ENCODE results near the gene NUDT15. TPM values are rescaled to one million over a fixed set of nuclear protein-coding genes. Genes with fewer than 3 reads are reported as not detected.

Gene NUDT15
- polyA plus RNA-seq, 3 donors: 5.1 to 13.3 (median 12.6) TPM

DNA sequence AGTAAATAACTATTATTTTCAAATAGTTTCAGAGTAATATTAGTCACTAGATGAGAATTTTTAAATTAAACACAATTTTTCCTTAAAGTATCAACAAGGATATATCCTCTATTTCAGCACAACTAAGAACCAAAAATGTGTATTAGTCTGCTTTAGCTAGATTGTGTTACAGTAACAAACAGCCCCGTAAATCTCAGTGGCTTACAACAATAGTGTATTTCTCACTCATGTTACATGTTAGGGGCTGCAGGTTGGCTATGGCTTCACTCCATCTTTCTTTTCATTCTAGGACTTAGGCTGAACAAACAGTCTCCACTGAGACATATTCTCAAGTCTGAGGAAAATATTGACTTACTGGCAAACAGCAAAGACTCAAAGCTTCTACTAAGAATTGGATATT lies 24.9 kb upstream of the NUDT15 start:
- H3K79me2 ChIP-seq (ENCODE audit: insufficient read depth, low read length): no peaks in the 10 kb centered on the region
- no peak overlapping the region for H3K4me2 ChIP-seq (replicated peaks; ENCODE audit: extremely low read depth, low read length, poor library complexity, severe bottlenecking)
- Mint-ChIP-seq H3K36me3 (peaks cover 22 to 28% of the 10 kb centered on the region in 2 donors), H3K4me1 (peaks cover 10% of the 10 kb centered on the region), H3K4me3 (no peak overlapping the region), H3K9me3 (peaks cover 2 to 17% (median 12%) of the 10 kb centered on the region in 7 donors), H3K27ac (no peak overlapping the region), H3K27me3 (ENCODE audit: low read depth in 3 of 3) (no peaks in the 10 kb centered on the region)
- WGBS (ENCODE audit: insufficient coverage): no CpG with 5 or more reads among the region's 1 CpG
- peaks cover 0 to 5% of the 10 kb centered on the region in 2 donors for H3K9me3 ChIP-seq (replicated peaks in 1 of 2; ENCODE audit: control insufficient read depth in 1 of 2, insufficient read depth in 1 of 2, low read length in 2 of 2)
- no peak overlapping the region for H2AFZ ChIP-seq (ENCODE audit: insufficient read depth, low read depth, low read length, poor library complexity, severe bottlenecking)
- intact Hi-C loops (cut with micrococcal nuclease): no loop called here
- TF ChIP-seq, protein P1, sequence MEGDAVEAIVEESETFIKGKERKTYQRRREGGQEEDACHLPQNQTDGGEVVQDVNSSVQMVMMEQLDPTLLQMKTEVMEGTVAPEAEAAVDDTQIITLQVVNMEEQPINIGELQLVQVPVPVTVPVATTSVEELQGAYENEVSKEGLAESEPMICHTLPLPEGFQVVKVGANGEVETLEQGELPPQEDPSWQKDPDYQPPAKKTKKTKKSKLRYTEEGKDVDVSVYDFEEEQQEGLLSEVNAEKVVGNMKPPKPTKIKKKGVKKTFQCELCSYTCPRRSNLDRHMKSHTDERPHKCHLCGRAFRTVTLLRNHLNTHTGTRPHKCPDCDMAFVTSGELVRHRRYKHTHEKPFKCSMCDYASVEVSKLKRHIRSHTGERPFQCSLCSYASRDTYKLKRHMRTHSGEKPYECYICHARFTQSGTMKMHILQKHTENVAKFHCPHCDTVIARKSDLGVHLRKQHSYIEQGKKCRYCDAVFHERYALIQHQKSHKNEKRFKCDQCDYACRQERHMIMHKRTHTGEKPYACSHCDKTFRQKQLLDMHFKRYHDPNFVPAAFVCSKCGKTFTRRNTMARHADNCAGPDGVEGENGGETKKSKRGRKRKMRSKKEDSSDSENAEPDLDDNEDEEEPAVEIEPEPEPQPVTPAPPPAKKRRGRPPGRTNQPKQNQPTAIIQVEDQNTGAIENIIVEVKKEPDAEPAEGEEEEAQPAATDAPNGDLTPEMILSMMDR (IDR thresholded peaks at IDR 0.05): no peak
- H3K4me1 ChIP-seq (ENCODE audit: control insufficient read depth in 1 of 2, insufficient read depth in 2 of 2, low read length in 2 of 2): peaks cover 6 to 8% of the 10 kb centered on the region in 2 donors
- no peak overlapping the region for H3K9ac ChIP-seq (ENCODE audit: insufficient read depth, low read length, poor library complexity, severe bottlenecking)
- DNase-seq: no peak
- no peaks in the 10 kb centered on the region for H4K20me1 ChIP-seq (ENCODE audit: insufficient read depth, low read length)
- no peak overlapping the region for H3K27ac ChIP-seq (ENCODE audit: low read depth in 1 of 2, low read length in 2 of 2)
- no peaks in the 10 kb centered on the region for H3K27me3 ChIP-seq (ENCODE audit: control insufficient read depth in 2 of 2, insufficient read depth in 2 of 2, low read length in 2 of 2)
- H3K4me3 ChIP-seq (replicated peaks in 1 of 3; ENCODE audit: low read depth in 2 of 3, low read length in 3 of 3): no peak overlapping the region
- peaks cover 0 to 10% of the 10 kb centered on the region in 2 donors for H3K36me3 ChIP-seq (replicated peaks in 1 of 2; ENCODE audit: control insufficient read depth in 1 of 2, insufficient read depth in 2 of 2, low read length in 2 of 2)

DNA sequence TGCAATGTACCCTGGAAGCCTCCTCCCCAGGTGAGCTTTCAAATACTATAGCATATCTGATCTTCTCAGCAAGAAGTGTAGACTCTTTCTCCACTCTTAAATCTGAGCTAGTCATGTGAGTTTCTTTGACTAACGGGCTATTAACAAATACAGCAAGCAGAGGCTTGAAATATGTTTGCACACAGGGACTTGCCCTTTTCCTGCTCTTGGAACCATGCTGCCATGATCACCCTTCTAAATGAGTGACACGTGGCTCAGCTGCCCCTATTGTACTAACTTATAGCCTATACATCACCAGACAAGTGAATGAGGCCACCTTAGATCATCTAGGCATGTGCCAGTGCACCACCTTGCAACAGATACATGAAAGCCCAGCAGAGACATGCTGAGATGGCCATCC lies 23.2 kb upstream of the NUDT15 start:
- Histone ChIP-seq H3K27ac (ENCODE audit: low read depth in 1 of 2, low read length in 2 of 2) (no peak overlapping the region), H3K9me3 (replicated peaks in 1 of 2; ENCODE audit: control insufficient read depth in 1 of 2, insufficient read depth in 1 of 2, low read length in 2 of 2) (peaks cover 0 to 5% of the 10 kb centered on the region in 2 donors), H4K20me1 (ENCODE audit: insufficient read depth, low read length) (no peaks in the 10 kb centered on the region), H3K36me3 (replicated peaks in 1 of 2; ENCODE audit: control insufficient read depth in 1 of 2, insufficient read depth in 2 of 2, low read length in 2 of 2) (peaks cover 0 to 10% of the 10 kb centered on the region in 2 donors), H3K4me2 (replicated peaks; ENCODE audit: extremely low read depth, low read length, poor library complexity, severe bottlenecking) (no peak overlapping the region), H3K27me3 (ENCODE audit: control insufficient read depth in 2 of 2, insufficient read depth in 2 of 2, low read length in 2 of 2) (no peaks in the 10 kb centered on the region), H3K4me3 (replicated peaks in 1 of 3; ENCODE audit: low read depth in 2 of 3, low read length in 3 of 3) (no peak overlapping the region), H2AFZ (ENCODE audit: insufficient read depth, low read depth, low read length, poor library complexity, severe bottlenecking) (no peak overlapping the region), H3K4me1 (ENCODE audit: control insufficient read depth in 1 of 2, insufficient read depth in 2 of 2, low read length in 2 of 2) (peaks cover 2 to 4% of the 10 kb centered on the region in 2 donors), H3K79me2 (ENCODE audit: insufficient read depth, low read length) (no peaks in the 10 kb centered on the region), H3K9ac (ENCODE audit: insufficient read depth, low read length, poor library complexity, severe bottlenecking) (no peak overlapping the region)
- Mint-ChIP-seq H3K27ac (no peak overlapping the region), H3K9me3 (peaks cover 4 to 17% (median 13%) of the 10 kb centered on the region in 7 donors), H3K4me1 (peaks cover 3% of the 10 kb centered on the region), H3K27me3 (ENCODE audit: low read depth in 3 of 3) (no peaks in the 10 kb centered on the region), H3K4me3 (no peak overlapping the region), H3K36me3 (peaks cover 21 to 23% of the 10 kb centered on the region in 2 donors)
- 100% methylated on average over 2 of the region's 2 CpGs for WGBS (ENCODE audit: insufficient coverage)
- intact Hi-C loops (cut with micrococcal nuclease): no loop called here
- no peak for DNase-seq
- TF ChIP-seq, protein P1 (IDR thresholded peaks at IDR 0.05): no peak
